HepG2 (cell line): Measurements from ENCODE around the gene MRPS34. TPM values are rescaled to one million over a fixed set of nuclear protein-coding genes. Genes with fewer than 3 reads are reported as not detected.
A peak's percentile ranks its signal among the peaks of the same experiment; 100 is the strongest.

Source experiments
- CBX5 ChIP-seq: sonication (generic); formaldehyde crosslinking; IDR thresholded peaks from 2 replicates; pipeline ENCODE4 v1.4.0; 2020; ENCODE audit warnings: missing genetic modification reagents, borderline replicate concordance
- HINFP ChIP-seq: sonication (generic); formaldehyde crosslinking; IDR thresholded peaks from 2 replicates; pipeline ENCODE4 v1.4.0; 2020; ENCODE audit warnings: low read depth, mild to moderate bottlenecking, missing genetic modification reagents
- HNRNPLL ChIP-seq: fragments of 200-400 bp; formaldehyde crosslinking; IDR thresholded peaks from 2 replicates; pipeline ENCODE4 v1.6.1; 2017; ENCODE audit warnings: mild to moderate bottlenecking, low read depth, low read length; ENCODE audit not compliant: poor library complexity, severe bottlenecking
- KIAA2018 ChIP-seq: sonication (generic); formaldehyde crosslinking; IDR thresholded peaks from 2 replicates; pipeline ENCODE4 v1.5.0; 2020; ENCODE audit warnings: mild to moderate bottlenecking, missing genetic modification reagents, borderline replicate concordance
- MIXL1 ChIP-seq: IDR thresholded peaks from 2 replicates; pipeline ENCODE4 v1.6.1; 2016
- RAD51 ChIP-seq: fragments of 450-650 bp; IDR thresholded peaks from 2 replicates; pipeline ENCODE4 v1.6.1; 2016; ENCODE audit warnings: borderline replicate concordance
- RARA ChIP-seq: IDR thresholded peaks from 2 replicates; pipeline ENCODE4 v1.6.1; 2016; ENCODE audit warnings: missing genetic modification reagents, missing compliant biosample characterization
- SMAD1 ChIP-seq: sonication (generic); formaldehyde crosslinking; IDR thresholded peaks from 2 replicates; pipeline ENCODE4 v1.4.0; 2020; ENCODE audit warnings: missing genetic modification reagents, low read depth, mild to moderate bottlenecking, borderline replicate concordance
- TCF7L2 ChIP-seq: IDR thresholded peaks from 2 replicates; pipeline ENCODE4 v1.6.1; 2011; ENCODE audit warnings: mild to moderate bottlenecking, low read depth, low read length, moderate library complexity
- ZBTB37 ChIP-seq: sonication (generic); formaldehyde crosslinking; IDR thresholded peaks from 2 replicates; pipeline ENCODE4 v1.4.0; 2020; ENCODE audit warnings: mild to moderate bottlenecking, missing genetic modification reagents
- ZBTB38 ChIP-seq: sonication (generic); formaldehyde crosslinking; IDR thresholded peaks from 2 replicates; pipeline ENCODE4 v1.5.1; 2020; ENCODE audit warnings: mild to moderate bottlenecking, missing genetic modification reagents
- ZMAT3 ChIP-seq: sonication (generic); formaldehyde crosslinking; conservative IDR thresholded peaks from 2 replicates; pipeline ENCODE4 v1.7.0; 2021; ENCODE audit warnings: missing genetic modification reagents
- ZNF275 ChIP-seq: sonication (generic); formaldehyde crosslinking; IDR thresholded peaks from 2 replicates; pipeline ENCODE4 v1.8.0; 2022; ENCODE audit warnings: missing genetic modification reagents, mild to moderate bottlenecking, inconsistent platforms, borderline replicate concordance
- ZNF724P ChIP-seq: sonication (generic); formaldehyde crosslinking; IDR thresholded peaks from 2 replicates; pipeline ENCODE4 v1.8.0; 2022; ENCODE audit warnings: missing genetic modification reagents, borderline replicate concordance
- ZZZ3 ChIP-seq: sonication (generic); formaldehyde crosslinking; IDR thresholded peaks from 2 replicates; pipeline ENCODE4 v1.4.0; 2020; ENCODE audit warnings: missing genetic modification reagents, mild to moderate bottlenecking, borderline replicate concordance
- polyA plus RNA-seq, 8 experiments: library from polyadenylated mRNA; depleted of rRNA in 3 of 8; stranded (reverse) in 7 of 8; unstranded in 1 of 8; fragments of >200 nt; fragmentation: Illumina TruSeq in 4 of 8; extraction: Trizol in 4 of 8; gene quantifications; 2 replicates each; pipeline versions ENCODE4 v1.2.1 to v1.2.3, GENCODE V29; 2011 to 2016; ENCODE audit warnings: low read depth in 4 of 8, missing spikeins in 1 of 8, mixed read lengths in 1 of 8; ENCODE audit not compliant: insufficient read depth in 1 of 8
- total RNA-seq, 5 experiments: library from RNA; depleted of rRNA; stranded (reverse); fragments of >200 nt; fragmentation: Illumina TruSeq; extraction: Trizol; gene quantifications; 2 replicates each; pipeline ENCODE4 v1.2.3, GENCODE V29; 2016; ENCODE audit warnings: low read depth in 1 of 5

Gene MRPS34
- total and polyA plus RNA-seq, 2 of the 13 experiments (the other 11 are each of a cell fraction or from before 2014, with no cell fraction given), result 63.5 to 131 TPM

- TF ChIP-seq KIAA2018 (CRISPR knock-in tag) (no peak), ZBTB37 (no peak), ZNF275 (CRISPR knock-in tag) (no peak), ZMAT3 (no peak), ZBTB38 (CRISPR knock-in tag) (no peak), CBX5 (peak; percentile 59; the same call in 1 of the 2 replicates), TCF7L2 (no peak), MIXL1 (CRISPR knock-in tag) (no peak), HINFP (CRISPR knock-in tag) (no peak), RAD51 (no peak), SMAD1 (CRISPR knock-in tag) (0 out of 2 replicates have a peak, but pooled peaks have one; percentile 56), ZZZ3 (peak; percentile 69; the same call in 1 of the 2 replicates), HNRNPLL (peak; percentile 87), RARA (CRISPR knock-in tag) (peak; percentile 62; the same call in 1 of the 2 replicates), ZNF724P (CRISPR knock-in tag) (no peak)
These were observed 9.7 kb upstream of the MRPS34 start, which contains the start of the genes NUBP2 and SPSB3 (continued) for GRCh38 chr16:1782408-1783264.
